Activated naive CD4-positive, alpha-beta T cell (primary cell): ENCODE results near the gene CCDC97.
"Not testable (repeated sequence)": the region's sequence is repeated elsewhere in the genome, so short reads cannot be mapped to it uniquely, and the experiment has no call there.

Source experiments
- DNase-seq, 4 experiments: peaks; one replicate each; lab custom pipeline; 2025; lab: John Stamatoyannopoulos, UW

Gene CCDC97

DNA sequence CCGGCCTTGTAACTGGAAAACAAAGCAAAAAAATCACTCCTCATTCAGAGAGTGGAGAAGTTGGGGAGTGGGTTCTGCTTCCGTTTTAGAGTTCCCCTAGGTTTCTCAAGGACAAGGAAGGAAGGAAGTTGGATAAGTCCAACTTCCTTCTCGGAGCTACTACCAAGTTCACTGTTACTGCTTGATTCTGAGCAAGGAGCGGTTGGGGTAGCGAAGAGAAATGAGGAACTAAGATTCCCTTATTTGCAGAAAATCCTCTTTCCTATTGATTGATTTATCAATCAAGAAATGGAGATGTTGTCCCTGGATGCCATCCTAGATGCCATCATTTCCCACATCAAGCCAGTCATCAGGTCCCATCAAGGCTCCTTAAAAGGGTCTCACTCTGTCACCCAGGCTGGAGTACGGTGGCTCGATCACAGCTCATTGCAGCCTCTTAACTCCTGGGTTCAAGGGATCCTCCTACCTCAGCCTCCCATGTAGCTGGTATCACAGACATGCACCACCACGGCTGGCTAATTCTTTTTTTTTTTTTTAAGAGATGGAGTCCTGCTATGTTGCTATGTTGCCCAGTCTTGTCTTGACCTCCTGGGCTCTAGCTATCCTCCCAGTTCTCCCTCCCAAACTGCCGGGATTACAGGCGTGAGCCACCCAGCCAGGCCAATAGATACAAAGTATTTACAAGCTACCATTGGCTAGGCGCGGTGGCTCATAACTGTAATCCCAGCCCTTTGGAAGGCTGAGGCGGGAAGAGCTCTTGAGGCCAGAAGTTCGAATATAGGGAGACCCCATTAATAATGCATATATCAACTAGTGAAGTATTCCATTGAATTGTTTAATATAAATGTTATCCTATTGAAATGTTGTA lies 54.8 kb downstream of the CCDC97 start:
- DNase-seq, result no peak

- no peak for DNase-seq
These were observed 56.1 kb downstream of the CCDC97 start for GRCh38 chr19:41366089-41366488.

DNA sequence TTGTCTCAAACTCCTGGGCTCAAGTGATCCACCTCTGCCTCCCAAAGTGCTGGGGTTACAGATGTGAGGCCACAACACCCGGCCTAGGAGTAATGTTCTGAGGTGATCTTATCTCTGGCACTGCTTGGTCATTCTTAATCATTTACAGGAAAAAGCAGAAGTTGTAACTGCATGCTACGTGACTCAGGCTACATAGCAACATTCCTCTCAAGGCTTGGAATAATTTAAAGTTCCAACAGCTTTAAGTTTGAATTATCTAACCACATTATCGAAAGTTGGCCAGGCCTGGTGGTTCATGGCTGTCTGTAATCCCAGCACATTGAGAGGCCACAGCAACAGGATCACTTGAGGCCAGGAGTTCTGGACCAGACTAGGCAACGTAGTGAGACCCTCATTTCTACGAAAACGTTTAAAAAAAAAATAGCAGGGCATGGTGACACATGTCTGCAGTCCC lies 57.9 kb downstream of the CCDC97 start:
- no peak for DNase-seq

GRCh38 chr19:41369769-41370168 lies 59.8 kb downstream of the CCDC97 start:
- DNase-seq, result no peak

GRCh38 chr19:41371119-41371518 lies 61.1 kb downstream of the CCDC97 start:
- not testable (repeated sequence) for DNase-seq

- DNase-seq, result no peak
These were observed 61.6 kb downstream of the CCDC97 start for GRCh38 chr19:41371541-41371940.

DNA sequence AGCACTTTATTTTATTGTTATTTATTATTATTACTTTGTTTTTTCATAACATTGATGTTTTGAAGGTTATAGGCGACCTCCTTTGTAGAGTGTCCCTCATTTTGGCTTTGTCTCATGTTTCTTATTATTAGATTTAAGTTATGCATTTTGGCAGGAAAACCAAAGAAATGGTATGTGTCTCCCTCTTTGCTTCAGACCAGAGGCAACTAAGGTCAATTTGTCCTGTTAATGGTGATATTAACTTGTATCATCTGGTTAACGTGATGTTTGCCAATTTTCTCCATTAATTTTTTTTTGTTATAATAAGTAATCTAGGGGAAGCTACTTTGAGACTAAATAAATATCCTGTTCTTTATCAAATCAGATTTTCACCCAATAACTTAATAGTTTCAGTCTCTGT lies 62.5 kb downstream of the CCDC97 start:
- DNase-seq, result no peak

DNA sequence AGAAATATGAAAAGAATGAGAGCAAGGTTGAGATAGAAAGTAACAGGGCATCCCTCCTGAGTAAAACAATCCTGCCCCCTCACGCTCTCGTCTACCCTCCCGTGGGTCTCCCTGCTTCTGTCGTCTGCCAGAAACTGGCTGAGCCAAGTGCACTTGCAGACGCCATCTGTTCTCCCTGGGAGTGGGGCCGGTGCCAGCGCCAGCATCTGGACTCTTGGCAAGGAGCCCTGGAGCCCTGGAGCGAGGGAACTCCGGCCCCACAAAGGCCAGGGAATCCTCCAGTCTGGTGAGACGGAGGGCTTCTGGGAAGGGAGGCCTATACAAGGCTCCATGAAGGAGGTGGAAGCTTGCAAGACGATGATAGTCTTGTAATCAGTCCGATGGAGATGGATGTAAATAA lies 64.0 kb downstream of the CCDC97 start:
- no peak for DNase-seq
